SU-DHL-6 (cell line): ENCODE measurements around the gene ERVFRD-1.

Experiments used
- H2AFZ ChIP-seq: fragments of 200-600 bp; sonication (generic); 2 replicates; pipeline ENCODE4 v1.6.1; 2014; ENCODE audit warnings: low read depth, mild to moderate bottlenecking, moderate library complexity, mixed read lengths, antibody characterized with exemption, low read length; ENCODE audit not compliant: severe bottlenecking
- H3F3A ChIP-seq: fragments of 200-600 bp; shearing (Covaris generic); 2 replicates; pipeline ENCODE4 v1.6.0; 2016; ENCODE audit warnings: antibody characterized with exemption, mild to moderate bottlenecking; ENCODE audit not compliant: insufficient read depth
- H3K27ac ChIP-seq: fragments of 200-600 bp; sonication (generic); 2 replicates; pipeline ENCODE4 v1.5.1; 2016; ENCODE audit warnings: low read depth, mild to moderate bottlenecking, low read length, moderate library complexity, mixed read lengths
- H3K27me3 ChIP-seq: fragments of 200-600 bp; sonication (generic), shearing (Covaris generic); 2 replicates; pipeline ENCODE4 v1.6.0; 2014; ENCODE audit warnings: mild to moderate bottlenecking, low read length
- H3K36me3 ChIP-seq: fragments of 200-600 bp; sonication (generic); 2 replicates; pipeline ENCODE4 v1.6.1; 2014; ENCODE audit warnings: mild to moderate bottlenecking, low read length, mixed read lengths
- H3K4me2 ChIP-seq: fragments of 300-600, 200-600 bp; shearing (Covaris generic), sonication (generic); 2 replicates; pipeline ENCODE4 v1.6.0; 2014; ENCODE audit warnings: low read length, low read depth, mild to moderate bottlenecking; ENCODE audit not compliant: poor library complexity, severe bottlenecking
- H3K4me3 ChIP-seq: fragments of 200-600 bp; sonication (generic); 2 replicates; pipeline ENCODE4 v1.5.1; 2014; ENCODE audit warnings: antibody characterized with exemption, low read length, mild to moderate bottlenecking, mixed read lengths; ENCODE audit not compliant: insufficient read depth, poor library complexity, severe bottlenecking
- H3K79me2 ChIP-seq: fragments of 200-600 bp; sonication (generic); 2 replicates; pipeline ENCODE4 v1.6.1; 2014; ENCODE audit warnings: mild to moderate bottlenecking, low read length, moderate library complexity; ENCODE audit not compliant: insufficient read depth
- H3K9ac ChIP-seq: fragments of 200-600 bp; sonication (generic); 2 replicates; pipeline ENCODE4 v1.7.0; 2014; ENCODE audit warnings: mild to moderate bottlenecking, low read length
- H3K9me2 ChIP-seq: fragments of 200-600 bp; sonication (generic); replicated peaks from 2 replicates; pipeline ENCODE4 v1.6.1; 2014; ENCODE audit warnings: low read length; ENCODE audit not compliant: insufficient read depth
- H3K9me3 ChIP-seq: fragments of 200-600 bp; sonication (generic); 2 replicates; pipeline ENCODE4 v1.6.1; 2014; ENCODE audit warnings: low read length, mixed read lengths; ENCODE audit not compliant: insufficient read depth
- H4K20me1 ChIP-seq: fragments of 200-600 bp; sonication (generic); 2 replicates; pipeline ENCODE4 v1.6.1; 2014; ENCODE audit warnings: low read depth, mild to moderate bottlenecking, antibody characterized with exemption, low read length, moderate library complexity, mixed read lengths
- EZH2phosphoT487 ChIP-seq: fragments of 200-600 bp; sonication (generic), shearing (Covaris generic); conservative IDR thresholded peaks from 2 replicates; pipeline ENCODE4 v1.6.1; 2018; ENCODE audit warnings: mild to moderate bottlenecking, antibody characterized with exemption, low read length, moderate library complexity, mixed read lengths
- TF ChIP-seq, protein P1 (sequence below): fragments of 200-600 bp; sonication (generic); IDR thresholded peaks from one replicate; pipeline ENCODE4 v1.5.1; 2017; ENCODE audit warnings: antibody characterized with exemption, mild to moderate bottlenecking, low read length, moderate library complexity; ENCODE audit not compliant: insufficient read depth, poor library complexity, severe bottlenecking

Gene ERVFRD-1

DNA sequence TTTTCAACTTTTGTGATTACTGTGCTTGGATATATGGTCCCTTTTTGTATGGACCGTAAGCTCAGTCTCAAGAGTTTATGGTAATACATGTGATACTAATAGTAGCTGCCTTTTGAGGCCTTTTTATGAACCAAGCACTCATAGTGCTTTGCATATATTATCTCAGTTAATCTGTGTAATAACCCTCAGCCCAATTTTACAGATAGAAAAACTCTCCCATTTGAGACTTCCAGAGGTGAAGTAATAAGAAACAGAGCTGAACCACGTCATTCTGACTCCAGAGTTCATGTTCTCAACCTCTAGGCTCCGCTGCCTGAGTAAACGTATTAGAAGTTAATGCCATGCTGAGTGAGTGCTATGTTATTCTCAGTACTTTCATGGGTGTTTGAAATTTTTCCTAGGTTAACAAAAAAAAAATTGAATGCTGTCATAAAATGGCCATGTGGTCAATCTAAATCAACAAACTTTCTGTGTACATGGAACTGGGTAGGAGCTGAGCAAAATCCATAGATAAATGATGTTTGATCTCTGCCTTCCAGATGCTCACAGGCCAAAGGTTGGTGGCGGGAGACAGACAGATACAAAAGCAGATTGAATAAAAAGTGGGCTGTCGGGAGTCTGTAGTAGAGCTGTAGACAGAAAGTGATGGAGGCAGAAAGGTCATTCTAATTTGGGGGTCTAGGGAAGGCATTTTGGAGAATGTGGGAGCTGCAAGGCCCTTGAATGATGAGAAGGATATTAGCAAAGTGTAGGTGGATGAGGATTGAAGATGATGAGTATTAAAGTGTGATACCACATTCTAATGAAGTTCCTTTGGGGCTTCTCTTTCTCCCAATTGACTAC lies 44.8 kb downstream of the ERVFRD-1 start:
- no peak overlapping the region for H3K4me2 ChIP-seq
- H3K9me3 ChIP-seq, result no peaks in the 10 kb centered on the region
- no peaks in the 10 kb centered on the region for H3K36me3 ChIP-seq
- H3F3A ChIP-seq, result no peaks in the 10 kb centered on the region
- TF ChIP-seq, protein P1, sequence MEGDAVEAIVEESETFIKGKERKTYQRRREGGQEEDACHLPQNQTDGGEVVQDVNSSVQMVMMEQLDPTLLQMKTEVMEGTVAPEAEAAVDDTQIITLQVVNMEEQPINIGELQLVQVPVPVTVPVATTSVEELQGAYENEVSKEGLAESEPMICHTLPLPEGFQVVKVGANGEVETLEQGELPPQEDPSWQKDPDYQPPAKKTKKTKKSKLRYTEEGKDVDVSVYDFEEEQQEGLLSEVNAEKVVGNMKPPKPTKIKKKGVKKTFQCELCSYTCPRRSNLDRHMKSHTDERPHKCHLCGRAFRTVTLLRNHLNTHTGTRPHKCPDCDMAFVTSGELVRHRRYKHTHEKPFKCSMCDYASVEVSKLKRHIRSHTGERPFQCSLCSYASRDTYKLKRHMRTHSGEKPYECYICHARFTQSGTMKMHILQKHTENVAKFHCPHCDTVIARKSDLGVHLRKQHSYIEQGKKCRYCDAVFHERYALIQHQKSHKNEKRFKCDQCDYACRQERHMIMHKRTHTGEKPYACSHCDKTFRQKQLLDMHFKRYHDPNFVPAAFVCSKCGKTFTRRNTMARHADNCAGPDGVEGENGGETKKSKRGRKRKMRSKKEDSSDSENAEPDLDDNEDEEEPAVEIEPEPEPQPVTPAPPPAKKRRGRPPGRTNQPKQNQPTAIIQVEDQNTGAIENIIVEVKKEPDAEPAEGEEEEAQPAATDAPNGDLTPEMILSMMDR, result no peak
- TF ChIP-seq EZH2phosphoT487, result no peak
- H3K4me3 ChIP-seq, result no peak overlapping the region
- no peak overlapping the region for H3K9ac ChIP-seq
- H3K27ac ChIP-seq, result no peak overlapping the region
- H3K9me2 ChIP-seq, result no peaks in the 10 kb centered on the region
- H3K79me2 ChIP-seq, result no peaks in the 10 kb centered on the region
- no peak overlapping the region for H2AFZ ChIP-seq
- H3K27me3 ChIP-seq, result no peaks in the 10 kb centered on the region
- no peaks in the 10 kb centered on the region for H4K20me1 ChIP-seq

DNA sequence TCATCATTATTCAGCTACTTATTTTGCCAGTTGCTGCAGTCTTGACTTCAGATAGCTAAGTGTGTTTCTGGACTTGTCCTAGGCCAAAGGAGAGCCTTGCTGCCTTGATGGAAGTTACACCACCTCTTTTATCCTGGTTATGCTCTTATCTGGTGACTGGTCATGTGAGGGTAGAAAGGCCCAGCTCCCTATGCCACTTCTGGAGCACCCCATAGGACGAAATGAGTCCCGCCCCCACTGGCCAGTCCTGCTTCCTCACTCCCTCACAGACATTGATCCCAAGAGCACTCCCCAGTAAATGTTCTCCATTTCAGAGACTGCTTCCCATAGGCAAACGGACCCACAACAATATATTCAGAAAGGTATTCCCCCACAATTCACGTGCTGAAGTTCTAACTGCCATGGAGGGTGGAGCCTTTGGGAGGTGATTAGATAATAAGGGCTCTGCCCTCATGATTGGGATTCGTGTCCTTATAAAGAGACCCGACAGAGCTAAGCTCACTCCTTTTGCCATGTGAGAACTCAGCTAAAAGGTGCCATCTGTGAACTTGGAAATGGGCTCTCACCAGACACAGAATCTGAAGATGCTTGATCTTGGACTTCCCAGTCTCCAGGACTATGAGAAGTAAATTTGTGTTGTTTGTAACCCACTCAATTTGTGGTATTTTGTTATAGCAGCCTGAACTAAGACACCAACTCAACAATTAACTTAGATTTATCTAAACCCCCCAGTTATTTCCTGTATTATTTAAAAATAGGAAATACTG lies 45.9 kb downstream of the ERVFRD-1 start:
- Histone ChIP-seq H4K20me1 (no peaks in the 10 kb centered on the region), H3K27ac (no peak overlapping the region), H3K9me2 (no peaks in the 10 kb centered on the region), H3F3A (no peaks in the 10 kb centered on the region), H3K27me3 (no peaks in the 10 kb centered on the region), H3K4me3 (no peak overlapping the region), H2AFZ (no peak overlapping the region), H3K9ac (no peak overlapping the region), H3K79me2 (no peaks in the 10 kb centered on the region), H3K36me3 (no peaks in the 10 kb centered on the region), H3K4me2 (no peak overlapping the region), H3K9me3 (no peaks in the 10 kb centered on the region)
- TF ChIP-seq, protein P1, result no peak
- TF ChIP-seq EZH2phosphoT487, result no peak

DNA sequence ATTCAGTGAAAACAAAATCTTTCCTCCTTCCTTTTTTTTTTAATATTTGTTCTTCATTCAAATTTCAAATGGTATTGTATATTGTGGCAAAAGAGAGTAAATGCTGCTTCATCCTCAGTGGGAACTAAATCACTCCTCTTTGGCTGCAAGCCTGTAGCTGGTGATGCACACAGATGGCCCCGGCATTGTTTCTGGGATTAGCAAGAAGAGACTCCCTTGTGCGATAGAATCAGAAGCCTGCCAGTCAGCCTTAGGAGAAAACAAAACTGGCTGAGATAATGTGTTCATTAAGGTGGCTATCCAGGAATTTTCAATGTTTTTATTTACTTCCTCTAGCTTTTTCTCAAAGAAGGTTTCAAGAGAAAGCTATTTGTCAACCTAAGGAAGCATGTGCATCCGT lies 46.7 kb downstream of the ERVFRD-1 start:
- TF ChIP-seq, protein P1, result no peak
- no peak for TF ChIP-seq EZH2phosphoT487
- Histone ChIP-seq H4K20me1 (no peaks in the 10 kb centered on the region), H2AFZ (no peak overlapping the region), H3F3A (no peaks in the 10 kb centered on the region), H3K9ac (no peak overlapping the region), H3K36me3 (no peaks in the 10 kb centered on the region), H3K27me3 (no peaks in the 10 kb centered on the region), H3K4me2 (no peak overlapping the region), H3K79me2 (no peaks in the 10 kb centered on the region), H3K4me3 (no peak overlapping the region), H3K9me3 (no peaks in the 10 kb centered on the region), H3K27ac (no peak overlapping the region), H3K9me2 (no peaks in the 10 kb centered on the region)
